Measurements from ENCODE around the gene FBXL3.

- TF ChIP-seq CTCF (conservative IDR thresholded peaks at IDR 0.05; ENCODE audit: low read depth, low read length) (no peak), EZH2 (IDR thresholded peaks at IDR 0.05; ENCODE audit: borderline replicate concordance, low read depth, low read length, poor library complexity, severe bottlenecking) (no peak)
Measured at GRCh38 chr13:77042566-77043177, 15.7 kb upstream of the FBXL3 start.
